Measurements from ENCODE around the gene TRPM4.

DNA sequence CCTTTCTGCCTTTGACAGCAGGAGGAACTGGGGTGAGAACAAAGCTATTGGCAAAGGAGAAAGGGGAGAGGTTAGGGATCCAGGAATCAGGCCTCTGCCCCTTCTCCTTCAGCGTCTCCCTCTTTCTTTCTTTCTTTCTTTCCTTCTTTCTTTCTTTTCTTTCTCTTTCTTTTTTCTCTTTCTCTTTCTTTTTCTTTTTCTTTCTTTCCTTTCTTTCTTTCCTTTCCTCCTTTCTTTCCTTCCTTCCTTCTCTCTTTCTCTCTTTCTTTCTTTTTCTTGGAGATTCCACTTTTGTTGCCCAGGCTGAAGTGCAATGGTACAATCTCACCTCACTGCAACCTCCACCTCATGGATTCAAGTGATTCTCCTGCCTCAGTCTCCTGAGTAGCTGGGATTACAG, 75.6 kb downstream of the TRPM4 start:
- TF ChIP-seq, protein P1, sequence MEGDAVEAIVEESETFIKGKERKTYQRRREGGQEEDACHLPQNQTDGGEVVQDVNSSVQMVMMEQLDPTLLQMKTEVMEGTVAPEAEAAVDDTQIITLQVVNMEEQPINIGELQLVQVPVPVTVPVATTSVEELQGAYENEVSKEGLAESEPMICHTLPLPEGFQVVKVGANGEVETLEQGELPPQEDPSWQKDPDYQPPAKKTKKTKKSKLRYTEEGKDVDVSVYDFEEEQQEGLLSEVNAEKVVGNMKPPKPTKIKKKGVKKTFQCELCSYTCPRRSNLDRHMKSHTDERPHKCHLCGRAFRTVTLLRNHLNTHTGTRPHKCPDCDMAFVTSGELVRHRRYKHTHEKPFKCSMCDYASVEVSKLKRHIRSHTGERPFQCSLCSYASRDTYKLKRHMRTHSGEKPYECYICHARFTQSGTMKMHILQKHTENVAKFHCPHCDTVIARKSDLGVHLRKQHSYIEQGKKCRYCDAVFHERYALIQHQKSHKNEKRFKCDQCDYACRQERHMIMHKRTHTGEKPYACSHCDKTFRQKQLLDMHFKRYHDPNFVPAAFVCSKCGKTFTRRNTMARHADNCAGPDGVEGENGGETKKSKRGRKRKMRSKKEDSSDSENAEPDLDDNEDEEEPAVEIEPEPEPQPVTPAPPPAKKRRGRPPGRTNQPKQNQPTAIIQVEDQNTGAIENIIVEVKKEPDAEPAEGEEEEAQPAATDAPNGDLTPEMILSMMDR (IDR thresholded peaks at IDR 0.05) = no peak
- TF ChIP-seq POLR2A (IDR thresholded peaks at IDR 0.05) (no peak), POLR2AphosphoS5 (IDR thresholded peaks at IDR 0.05) (no peak)

All from upper lobe of left lung (tissue), 4 donors.